Spleen (tissue), 13 donors: ENCODE results near the gene ACVR1. TPM values are rescaled to one million over a fixed set of nuclear protein-coding genes. Genes with fewer than 3 reads are reported as not detected.

Experiments used
- DNase-seq: peaks from one replicate; pipeline ENCODE4 v3.0.0-alpha.2; 2020
- H3K27ac ChIP-seq, 8 donors: fragments of 200-600 bp; sonication (generic) in 7 of 8; 1 replicate in 4 of 8; 2 replicates in 4 of 8; pipeline versions ENCODE4 v1.5.0 to v1.8.0; 2016 to 2021; ENCODE audit warnings: inconsistent platforms in 4 of 8, mild to moderate bottlenecking in 4 of 8, moderate library complexity in 1 of 8
- H3K27me3 ChIP-seq, 7 donors: fragments of 200-600 bp; sonication (generic) in 6 of 7; replicated peaks in 1 of 7; 1 replicate in 4 of 7; 2 replicates in 3 of 7; pipeline versions ENCODE4 v1.5.0 to v1.8.0; 2016 to 2021; ENCODE audit warnings: inconsistent platforms in 3 of 7, mild to moderate bottlenecking in 1 of 7
- H3K36me3 ChIP-seq, 6 donors: fragments of 200-600 bp; sonication (generic) in 5 of 6; 1 replicate in 4 of 6; 2 replicates in 2 of 6; pipeline versions ENCODE4 v1.5.0 to v1.8.0; 2016 to 2021; ENCODE audit warnings: inconsistent platforms in 2 of 6
- H3K4me1 ChIP-seq, 6 donors: fragments of 200-600 bp; sonication (generic) in 5 of 6; 1 replicate in 3 of 6; 2 replicates in 3 of 6; pipeline versions ENCODE4 v1.5.0 to v1.8.0; 2016 to 2021; ENCODE audit warnings: inconsistent platforms in 3 of 6
- H3K4me3 ChIP-seq, 8 donors: fragments of 200-600 bp; sonication (generic) in 7 of 8; 1 replicate in 4 of 8; 2 replicates in 4 of 8; pipeline versions ENCODE4 v1.5.0 to v1.8.0; 2016 to 2021; ENCODE audit warnings: inconsistent platforms in 4 of 8, mild to moderate bottlenecking in 4 of 8, moderate library complexity in 2 of 8
- H3K9me3 ChIP-seq, 8 donors: fragments of 200-600 bp; sonication (generic) in 7 of 8; 1 replicate in 4 of 8; 2 replicates in 4 of 8; pipeline versions ENCODE4 v1.5.0 to v1.8.0; 2016 to 2021; ENCODE audit warnings: inconsistent platforms in 4 of 8
- POLR2A ChIP-seq, 3 donors: fragments of 450-650 bp; IDR thresholded peaks; one replicate each; pipeline ENCODE4 v1.5.1; 2017; ENCODE audit warnings: antibody characterized with exemption in 3 of 3, mild to moderate bottlenecking in 1 of 3
- POLR2AphosphoS5 ChIP-seq, 3 donors: sonication (generic); formaldehyde crosslinking; IDR thresholded peaks; one replicate each; pipeline ENCODE4 v1.5.1; 2017; ENCODE audit warnings: antibody characterized with exemption in 3 of 3
- WGBS, 5 donors: extraction: QIAGEN DNeasy Blood & Tissue Kit in 3 of 5; methylation state at CpG; one replicate each; pipeline versions ENCODE4 v1.1.5 to v1.1.7; 2013 to 2018; 5-methylcytosine and 5-hydroxymethylcytosine counted together
- intact Hi-C: fragments of 100-400 bp; cut with DNase I; formaldehyde crosslinking; loops from one replicate; pipeline ENCODE4 v1.15.0; 2023; ENCODE audit warnings: low total_unique reads
- long read RNA-seq, 2 donors: transcript quantifications; one replicate each; lab custom pipeline, GENCODE V29; 2026
- polyA plus RNA-seq, 3 donors: library from polyadenylated mRNA; stranded (reverse); fragments of 200-250 nt; gene quantifications; one replicate each; pipeline ENCODE4 v1.2.1, GENCODE V29; 2013
- total RNA-seq, 7 donors: library from RNA; depleted of rRNA in 3 of 7; stranded (reverse); fragments of >200 nt in 3 of 7; fragmentation: NEBNext Ultra II Directional in 4 of 7; extraction: Animal tissue kit (Norgen Biotek cat#: 25700) in 4 of 7; gene quantifications; one replicate each; pipeline versions ENCODE4 v1.1.0 to v1.2.1, GENCODE V29; 2016 to 2021
- TF ChIP-seq, protein P1 (sequence below), 11 experiments: fragments of 200-600 bp in 7 of 11; fragments of 450-650 bp in 4 of 11; sonication (generic) in 4 of 11; IDR thresholded peaks in 8 of 11; conservative IDR thresholded peaks in 3 of 11; 1 replicate in 7 of 11; 2 replicates in 4 of 11; pipeline versions ENCODE4 v1.4.0 to v1.8.0; 2016 to 2021; ENCODE audit warnings: antibody characterized with exemption in 11 of 11, inconsistent platforms in 4 of 11, mild to moderate bottlenecking in 1 of 11
- donor health status: healthy with polysubstance abuse.
- donor health status: DM: no; HTN: no; CAD: no; lungs with moderate emphysema.
- donor health status: DM: no; HTN: no; CAD: no.
- donor health status: Bipolar disorder and iron deficiency.
- donor health status: healthy.
- donor health status: DM: no; HTN: no; CAD: no.
- donor health status: DM: yes; HTN: yes; CAD: no.

The ACVR1 gene
- total RNA-seq (10 to 100 TPM; 11.7 to 23.8 (median 14.1) TPM), polyA plus RNA-seq (1 to 10 TPM; 2.1 to 3.5 (median 2.6) TPM)
- long read RNA-seq, donor 1, partial matches to known transcripts, result 0 of 1 reads
- long read RNA-seq, donor 1, other reads (novel, unspliced or antisense), result 0 of 1 reads
- long read RNA-seq, donor 2, partial matches to known transcripts, result 0 of 1 reads
- long read RNA-seq, donor 2, other reads (novel, unspliced or antisense), result 0 of 1 reads

DNA sequence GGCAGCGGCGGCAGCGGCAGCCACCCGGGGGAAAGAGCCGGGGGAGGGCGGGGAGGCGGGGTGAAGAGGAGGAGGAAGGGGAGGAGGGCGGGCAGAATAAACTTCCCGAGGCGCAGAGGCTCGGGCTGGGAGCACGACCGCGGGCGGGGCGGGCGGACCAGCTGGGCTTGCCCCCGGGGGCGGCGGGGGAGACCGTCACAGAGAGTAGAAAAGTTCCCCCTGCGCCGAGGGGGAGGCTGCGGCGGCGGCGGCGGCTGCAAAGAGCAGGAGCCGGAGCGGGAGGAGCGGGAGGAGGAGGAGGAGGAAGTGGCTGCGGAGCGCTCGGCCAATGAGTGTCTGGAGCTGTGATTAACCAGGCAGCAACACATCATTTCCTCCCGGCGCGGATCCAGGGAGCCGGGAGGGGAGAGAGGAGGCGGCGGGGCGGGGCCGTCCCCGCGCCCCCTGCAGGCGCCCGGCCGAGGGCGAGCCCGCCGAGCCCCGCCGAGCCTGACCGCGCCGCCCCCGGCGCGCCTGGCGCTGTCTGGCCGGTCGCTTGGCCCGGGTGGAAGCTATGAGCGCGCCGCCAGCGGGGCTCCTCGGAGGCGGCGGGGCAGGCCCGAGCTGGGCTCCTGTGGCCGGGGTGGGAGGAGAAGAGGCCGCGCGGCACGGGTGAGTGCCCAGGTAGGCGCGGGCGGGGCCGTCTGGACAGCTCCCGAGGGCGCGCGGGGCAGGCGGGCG is at the start of gene ACVR1:
Gene ACVR1, minus strand, starts transcription at position 265 of the 720 bp plus-strand sequence. CDS start 76,837 bp downstream, outside the sequence.
- H3K4me1 ChIP-seq, result peaks cover 0 to 32% (median 27%) of the 10 kb centered on the region in 6 donors
- TF ChIP-seq POLR2A (IDR thresholded peaks at IDR 0.05) (no peak), POLR2AphosphoS5 (IDR thresholded peaks at IDR 0.05) (peak; percentile 82 to 89 (median 89))
- TF ChIP-seq, protein P1, sequence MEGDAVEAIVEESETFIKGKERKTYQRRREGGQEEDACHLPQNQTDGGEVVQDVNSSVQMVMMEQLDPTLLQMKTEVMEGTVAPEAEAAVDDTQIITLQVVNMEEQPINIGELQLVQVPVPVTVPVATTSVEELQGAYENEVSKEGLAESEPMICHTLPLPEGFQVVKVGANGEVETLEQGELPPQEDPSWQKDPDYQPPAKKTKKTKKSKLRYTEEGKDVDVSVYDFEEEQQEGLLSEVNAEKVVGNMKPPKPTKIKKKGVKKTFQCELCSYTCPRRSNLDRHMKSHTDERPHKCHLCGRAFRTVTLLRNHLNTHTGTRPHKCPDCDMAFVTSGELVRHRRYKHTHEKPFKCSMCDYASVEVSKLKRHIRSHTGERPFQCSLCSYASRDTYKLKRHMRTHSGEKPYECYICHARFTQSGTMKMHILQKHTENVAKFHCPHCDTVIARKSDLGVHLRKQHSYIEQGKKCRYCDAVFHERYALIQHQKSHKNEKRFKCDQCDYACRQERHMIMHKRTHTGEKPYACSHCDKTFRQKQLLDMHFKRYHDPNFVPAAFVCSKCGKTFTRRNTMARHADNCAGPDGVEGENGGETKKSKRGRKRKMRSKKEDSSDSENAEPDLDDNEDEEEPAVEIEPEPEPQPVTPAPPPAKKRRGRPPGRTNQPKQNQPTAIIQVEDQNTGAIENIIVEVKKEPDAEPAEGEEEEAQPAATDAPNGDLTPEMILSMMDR (IDR thresholded peaks at IDR 0.05 in 8 of 11, conservative IDR thresholded peaks at IDR 0.05 in 3 of 11), result peak in 7 of 11 experiments; percentile 19 to 62 (median 48)
- no peaks in the 10 kb centered on the region for H3K9me3 ChIP-seq
- H3K27ac ChIP-seq, result peak within 1 kb of the TSS; percentile 86 to 96 (median 92)
- intact Hi-C loops, result no loop called here
- no peaks in the 10 kb centered on the region for H3K36me3 ChIP-seq
- DNase-seq, result peak; percentile 95
- WGBS, 5 donors, result 0 to 1% (median 1%) methylated on average over 31 to 85 of the region's 85 CpGs
- H3K4me3 ChIP-seq, result peak within 1 kb of the TSS; percentile 78 to 98 (median 87)
- peaks cover 0 to 3% (median 0%) of the 10 kb centered on the region in 7 donors for H3K27me3 ChIP-seq

DNA sequence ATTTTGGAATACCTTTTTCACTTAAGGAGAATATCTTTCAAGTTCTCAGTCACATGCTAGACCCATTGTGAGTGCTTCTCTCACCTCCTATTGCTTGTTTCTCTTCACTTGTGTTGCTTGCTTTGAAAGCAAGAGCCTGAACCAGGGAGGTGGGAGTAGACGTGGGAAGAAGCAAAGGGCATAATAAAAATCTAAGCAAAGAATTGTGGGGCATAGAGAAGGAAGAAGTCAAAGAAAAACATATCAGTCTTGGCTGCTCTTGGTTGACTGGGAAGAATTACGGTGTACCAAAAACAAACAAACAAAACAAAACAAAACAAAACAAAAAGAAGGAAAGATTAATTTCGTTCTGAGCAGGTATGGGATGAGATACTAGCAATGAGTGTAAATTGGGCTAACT is 48.9 kb upstream of the ACVR1 start:
- Histone ChIP-seq H3K4me1 (no peaks in the 10 kb centered on the region), H3K9me3 (peaks cover 0 to 4% (median 0%) of the 10 kb centered on the region in 8 donors), H3K27me3 (no peaks in the 10 kb centered on the region), H3K27ac (no peak overlapping the region), H3K36me3 (no peaks in the 10 kb centered on the region), H3K4me3 (no peak overlapping the region)
- intact Hi-C loops, result no loop called here
- 84 to 91% (median 86%) methylated on average over 3 of the region's 3 CpGs for WGBS, 5 donors
- no peak for DNase-seq
- no peak for TF ChIP-seq POLR2A (IDR thresholded peaks at IDR 0.05)
- TF ChIP-seq, protein P1 (IDR thresholded peaks at IDR 0.05 in 8 of 11, conservative IDR thresholded peaks at IDR 0.05 in 3 of 11), result no peak
- TF ChIP-seq POLR2AphosphoS5 (IDR thresholded peaks at IDR 0.05), result no peak

DNA sequence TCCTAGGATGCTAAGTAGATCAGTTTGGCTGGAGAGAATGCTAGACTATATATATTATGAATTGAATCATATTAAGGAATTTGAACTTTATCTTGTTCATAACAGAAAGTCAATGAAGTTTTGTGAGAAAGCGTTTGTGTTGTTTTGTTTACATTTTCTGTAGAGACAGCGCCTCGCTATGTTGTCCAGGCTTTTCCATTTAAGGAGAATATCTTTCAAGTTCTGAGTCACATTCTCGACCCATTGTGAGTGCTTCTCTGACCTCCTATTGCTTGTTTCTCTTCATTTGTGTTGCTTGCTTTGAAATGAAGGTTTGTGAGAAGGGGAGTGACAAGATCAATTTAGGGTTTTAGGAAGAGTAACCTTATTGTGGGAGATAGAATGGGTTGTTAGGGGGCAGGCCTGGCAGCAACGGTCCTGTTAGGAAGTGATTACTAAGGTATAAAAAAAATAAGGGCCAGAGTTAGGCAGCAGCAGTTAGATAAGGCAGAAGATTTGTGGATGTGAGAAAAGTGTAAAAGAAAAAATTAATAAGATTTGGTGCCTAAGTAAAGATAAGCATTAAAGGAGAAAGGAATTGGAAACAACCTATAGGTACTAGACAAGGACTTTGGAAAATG is 47.6 kb upstream of the ACVR1 start:
- no peaks in the 10 kb centered on the region for H3K36me3 ChIP-seq
- 68 to 77% (median 71%) methylated on average over 5 of the region's 5 CpGs for WGBS, 5 donors
- intact Hi-C loops, result no loop called here

More for the DNA sequence above, 47.6 kb upstream of the ACVR1 start:
- no peak for DNase-seq
- Histone ChIP-seq H3K27ac (no peak overlapping the region), H3K4me3 (no peak overlapping the region), H3K4me1 (no peaks in the 10 kb centered on the region), H3K27me3 (no peaks in the 10 kb centered on the region), H3K9me3 (no peaks in the 10 kb centered on the region)
- TF ChIP-seq POLR2A (IDR thresholded peaks at IDR 0.05) (no peak), POLR2AphosphoS5 (IDR thresholded peaks at IDR 0.05) (no peak)
- TF ChIP-seq, protein P1 (IDR thresholded peaks at IDR 0.05 in 8 of 11, conservative IDR thresholded peaks at IDR 0.05 in 3 of 11), result no peak
